Esophagus (tissue), 2 donors: ENCODE results near the gene ZNF366. TPM values are rescaled to one million over a fixed set of nuclear protein-coding genes. Genes with fewer than 3 reads are reported as not detected.

Source experiments
- H3K27ac ChIP-seq, 2 donors: one replicate each; pipeline ENCODE4 v1.5.1; 2013; ENCODE audit warnings: low read depth in 2 of 2, mild to moderate bottlenecking in 2 of 2, inconsistent platforms in 1 of 2, low read length in 1 of 2, moderate library complexity in 1 of 2
- H3K27me3 ChIP-seq, 2 donors: one replicate each; pipeline ENCODE4 v1.6.1; 2013; ENCODE audit warnings: low read length in 2 of 2, control low read depth in 1 of 2, mild to moderate bottlenecking in 1 of 2; ENCODE audit not compliant: insufficient read depth in 2 of 2, control insufficient read depth in 1 of 2
- H3K36me3 ChIP-seq, 2 donors: one replicate each; pipeline ENCODE4 v1.6.1; 2013; ENCODE audit warnings: low read length in 1 of 2; ENCODE audit not compliant: control insufficient read depth in 2 of 2, insufficient read depth in 2 of 2
- H3K4me1 ChIP-seq, 2 donors: one replicate each; pipeline ENCODE4 v1.6.1; 2013; ENCODE audit warnings: low read length in 1 of 2; ENCODE audit not compliant: control insufficient read depth in 2 of 2, insufficient read depth in 2 of 2
- H3K4me3 ChIP-seq, 2 donors: one replicate each; pipeline ENCODE4 v1.5.1; 2013; ENCODE audit warnings: low read length in 2 of 2, mild to moderate bottlenecking in 2 of 2, low read depth in 1 of 2, moderate library complexity in 1 of 2
- H3K9me3 ChIP-seq, 2 donors: one replicate each; pipeline ENCODE4 v1.6.1; 2013; ENCODE audit warnings: mild to moderate bottlenecking in 2 of 2, low read depth in 1 of 2, low read length in 1 of 2, moderate library complexity in 1 of 2; ENCODE audit not compliant: control insufficient read depth in 2 of 2, insufficient read depth in 1 of 2
- WGBS, 2 donors: extraction: QIAGEN DNeasy Blood & Tissue Kit; methylation state at CpG; one replicate each; pipeline ENCODE4 v1.1.7; 2013; 5-methylcytosine and 5-hydroxymethylcytosine counted together
- polyA plus RNA-seq, 2 donors: library from polyadenylated mRNA; stranded (reverse); fragments of 200-250 nt; gene quantifications; one replicate each; pipeline ENCODE4 v1.2.3, GENCODE V29; 2013
- donor health status: healthy with polysubstance abuse.
- donor health status: Bipolar disorder and iron deficiency.

The ZNF366 gene
- polyA plus RNA-seq, 2 donors, result 0.21 to 0.26 TPM

DNA sequence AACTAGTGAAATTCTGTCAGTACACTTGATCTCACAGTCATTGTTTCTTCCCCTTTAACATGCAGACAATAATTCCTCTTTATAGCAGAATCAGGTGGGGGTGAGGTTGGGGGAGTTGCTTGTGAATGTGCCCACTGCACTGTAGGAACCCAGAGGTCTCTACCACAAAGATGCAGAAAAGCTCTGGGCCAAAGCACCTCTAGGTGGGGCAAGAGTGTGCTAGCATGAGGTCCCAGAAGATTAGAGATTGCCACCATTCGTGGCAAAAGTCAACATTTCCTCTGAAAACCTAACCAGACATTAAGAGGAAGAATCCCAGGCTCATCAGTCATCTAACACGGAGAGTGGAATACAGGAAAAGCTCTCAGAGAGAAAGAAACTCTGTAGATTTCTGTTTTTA is 112.5 kb downstream of the ZNF366 start:
- no peak overlapping the region for H3K27ac ChIP-seq
- H3K9me3 ChIP-seq, result no peaks in the 10 kb centered on the region
- no peak overlapping the region for H3K4me3 ChIP-seq
- H3K4me1 ChIP-seq, result no peaks in the 10 kb centered on the region
- peaks cover 0 to 2% of the 10 kb centered on the region in 2 donors for H3K27me3 ChIP-seq
- 36 to 44% methylated on average over 2 of the region's 2 CpGs for WGBS, 2 donors
- no peaks in the 10 kb centered on the region for H3K36me3 ChIP-seq

DNA sequence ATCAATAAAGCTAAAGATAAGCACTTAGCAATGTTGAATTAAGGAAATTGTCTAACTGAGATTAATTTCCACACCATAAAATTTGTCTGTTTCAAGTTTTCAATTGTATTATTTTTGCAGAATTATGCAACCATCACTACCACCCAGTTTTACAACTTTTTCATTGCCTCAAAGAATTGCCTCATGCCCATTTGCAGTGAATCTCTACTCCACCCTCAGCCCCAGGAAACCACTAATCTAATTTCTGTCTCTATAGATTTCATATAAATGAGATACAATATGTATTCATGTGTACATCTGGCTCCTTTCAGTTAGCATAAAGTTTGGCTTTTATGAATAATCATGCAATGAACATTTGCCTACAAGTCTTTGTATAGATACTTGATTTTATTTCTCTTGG is 114.2 kb downstream of the ZNF366 start:
- Histone ChIP-seq H3K9me3 (no peaks in the 10 kb centered on the region), H3K27ac (no peak overlapping the region), H3K36me3 (no peaks in the 10 kb centered on the region), H3K4me1 (no peaks in the 10 kb centered on the region), H3K27me3 (no peaks in the 10 kb centered on the region), H3K4me3 (no peak overlapping the region)

Other genes with a start within 250 kb of the ZNF366 start
- gene MRPS27, start 187.2 kb downstream of the ZNF366 start, polyA plus RNA-seq, result 10 to 100 TPM; 18.0 to 29.2 TPM
- gene PTCD2, start 187.0 kb downstream of the ZNF366 start, polyA plus RNA-seq, result 1 to 10 TPM; 1.9 to 3.2 TPM